Ishikawa (cell line): ENCODE results near the gene CSRNP2.

Source experiments
- CEBPB ChIP-seq: IDR thresholded peaks from 2 replicates; pipeline ENCODE4 v1.6.1; 2012
- CREB1 ChIP-seq: IDR thresholded peaks from 2 replicates; pipeline ENCODE4 v1.6.1; 2012; ENCODE audit warnings: low read depth
- EGR1 ChIP-seq: IDR thresholded peaks from 2 replicates; pipeline ENCODE4 v1.6.1; 2012
- EP300 ChIP-seq: IDR thresholded peaks from 2 replicates; pipeline ENCODE4 v1.6.1; 2012; ENCODE audit warnings: borderline replicate concordance
- FOXM1 ChIP-seq: IDR thresholded peaks from 2 replicates; pipeline ENCODE4 v1.6.1; 2012; ENCODE audit warnings: low read depth, borderline replicate concordance
- NFIC ChIP-seq: IDR thresholded peaks from 2 replicates; pipeline ENCODE4 v1.6.1; 2012
- RAD21 ChIP-seq: IDR thresholded peaks from 2 replicates; pipeline ENCODE4 v1.6.1; 2012; ENCODE audit warnings: low read depth
- TAF1 ChIP-seq: IDR thresholded peaks from 2 replicates; pipeline ENCODE4 v1.6.1; 2012; ENCODE audit warnings: low read depth, mild to moderate bottlenecking
- TCF12 ChIP-seq: IDR thresholded peaks from 2 replicates; pipeline ENCODE4 v1.6.1; 2012; ENCODE audit warnings: low read depth
- TEAD4 ChIP-seq: IDR thresholded peaks from 2 replicates; pipeline ENCODE4 v1.6.1; 2012
- YY1 ChIP-seq: IDR thresholded peaks from 2 replicates; pipeline ENCODE4 v1.6.1; 2012; ENCODE audit warnings: low read depth
- ZBTB7A ChIP-seq: IDR thresholded peaks from 2 replicates; pipeline ENCODE4 v1.6.1; 2012; ENCODE audit warnings: low read depth
- TF ChIP-seq, protein P1 (sequence below): IDR thresholded peaks from 2 replicates; pipeline ENCODE4 v1.6.1; 2012
- TF ChIP-seq, protein P2 (sequence below): IDR thresholded peaks from 2 replicates; pipeline ENCODE4 v1.6.1; 2012
- TF ChIP-seq, protein P3 (sequence below): IDR thresholded peaks from 2 replicates; pipeline ENCODE4 v1.6.1; 2012; ENCODE audit warnings: low read depth, mild to moderate bottlenecking

Gene CSRNP2

DNA sequence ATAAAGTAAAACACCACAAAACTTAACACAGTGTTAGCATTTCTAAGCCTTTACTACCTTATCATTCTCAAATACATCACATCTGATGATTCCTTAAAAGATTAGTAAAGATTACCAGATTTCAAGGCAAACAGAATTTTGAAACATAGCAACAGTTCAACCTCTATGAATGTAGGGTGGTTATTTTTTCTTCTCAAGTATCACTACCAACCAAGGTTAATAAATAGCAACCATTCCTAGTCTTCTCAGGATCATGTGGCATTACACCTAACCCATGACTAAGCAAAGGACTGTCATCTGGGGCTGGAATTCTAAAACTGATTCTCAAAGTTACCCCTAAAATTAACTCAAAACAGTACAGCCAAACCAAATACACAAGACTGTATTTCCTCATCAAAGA lies 39.4 kb upstream of the CSRNP2 start:
- TF ChIP-seq CREB1 = no peak

DNA sequence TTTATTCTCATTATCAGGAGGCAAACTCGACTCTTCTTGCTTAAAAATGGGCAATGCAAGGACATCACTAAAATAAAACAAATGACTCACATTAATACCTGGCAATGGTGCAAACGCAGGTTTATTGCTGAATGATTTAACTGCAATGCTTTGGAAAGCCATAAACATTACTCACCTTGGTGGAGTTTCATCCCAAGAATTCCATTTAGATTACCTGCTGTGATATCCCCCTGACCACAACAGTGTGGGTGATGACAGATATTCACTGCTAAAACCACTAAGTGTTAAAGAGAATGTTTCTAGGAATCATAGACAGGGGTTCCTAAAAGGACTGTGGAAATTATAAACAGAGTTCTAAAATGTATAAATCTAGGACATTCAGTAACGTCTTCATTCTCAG lies 35.3 kb upstream of the CSRNP2 start:
- TF ChIP-seq FOXM1 = no peak
- no peak for TF ChIP-seq NFIC
- TF ChIP-seq YY1 = no peak
- TF ChIP-seq ZBTB7A = no peak
- TF ChIP-seq TCF12 = no peak
- TF ChIP-seq, protein P1, sequence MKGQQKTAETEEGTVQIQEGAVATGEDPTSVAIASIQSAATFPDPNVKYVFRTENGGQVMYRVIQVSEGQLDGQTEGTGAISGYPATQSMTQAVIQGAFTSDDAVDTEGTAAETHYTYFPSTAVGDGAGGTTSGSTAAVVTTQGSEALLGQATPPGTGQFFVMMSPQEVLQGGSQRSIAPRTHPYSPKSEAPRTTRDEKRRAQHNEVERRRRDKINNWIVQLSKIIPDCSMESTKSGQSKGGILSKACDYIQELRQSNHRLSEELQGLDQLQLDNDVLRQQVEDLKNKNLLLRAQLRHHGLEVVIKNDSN = no peak
- TF ChIP-seq EP300 = no peak
- no peak for TF ChIP-seq TEAD4
- TF ChIP-seq, protein P2, sequence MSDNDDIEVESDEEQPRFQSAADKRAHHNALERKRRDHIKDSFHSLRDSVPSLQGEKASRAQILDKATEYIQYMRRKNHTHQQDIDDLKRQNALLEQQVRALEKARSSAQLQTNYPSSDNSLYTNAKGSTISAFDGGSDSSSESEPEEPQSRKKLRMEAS = no peak
- no peak for TF ChIP-seq EGR1
- TF ChIP-seq, protein P3, sequence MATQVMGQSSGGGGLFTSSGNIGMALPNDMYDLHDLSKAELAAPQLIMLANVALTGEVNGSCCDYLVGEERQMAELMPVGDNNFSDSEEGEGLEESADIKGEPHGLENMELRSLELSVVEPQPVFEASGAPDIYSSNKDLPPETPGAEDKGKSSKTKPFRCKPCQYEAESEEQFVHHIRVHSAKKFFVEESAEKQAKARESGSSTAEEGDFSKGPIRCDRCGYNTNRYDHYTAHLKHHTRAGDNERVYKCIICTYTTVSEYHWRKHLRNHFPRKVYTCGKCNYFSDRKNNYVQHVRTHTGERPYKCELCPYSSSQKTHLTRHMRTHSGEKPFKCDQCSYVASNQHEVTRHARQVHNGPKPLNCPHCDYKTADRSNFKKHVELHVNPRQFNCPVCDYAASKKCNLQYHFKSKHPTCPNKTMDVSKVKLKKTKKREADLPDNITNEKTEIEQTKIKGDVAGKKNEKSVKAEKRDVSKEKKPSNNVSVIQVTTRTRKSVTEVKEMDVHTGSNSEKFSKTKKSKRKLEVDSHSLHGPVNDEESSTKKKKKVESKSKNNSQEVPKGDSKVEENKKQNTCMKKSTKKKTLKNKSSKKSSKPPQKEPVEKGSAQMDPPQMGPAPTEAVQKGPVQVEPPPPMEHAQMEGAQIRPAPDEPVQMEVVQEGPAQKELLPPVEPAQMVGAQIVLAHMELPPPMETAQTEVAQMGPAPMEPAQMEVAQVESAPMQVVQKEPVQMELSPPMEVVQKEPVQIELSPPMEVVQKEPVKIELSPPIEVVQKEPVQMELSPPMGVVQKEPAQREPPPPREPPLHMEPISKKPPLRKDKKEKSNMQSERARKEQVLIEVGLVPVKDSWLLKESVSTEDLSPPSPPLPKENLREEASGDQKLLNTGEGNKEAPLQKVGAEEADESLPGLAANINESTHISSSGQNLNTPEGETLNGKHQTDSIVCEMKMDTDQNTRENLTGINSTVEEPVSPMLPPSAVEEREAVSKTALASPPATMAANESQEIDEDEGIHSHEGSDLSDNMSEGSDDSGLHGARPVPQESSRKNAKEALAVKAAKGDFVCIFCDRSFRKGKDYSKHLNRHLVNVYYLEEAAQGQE = no peak
- no peak for TF ChIP-seq CEBPB
- no peak for TF ChIP-seq TAF1
- TF ChIP-seq RAD21 = no peak
- no peak for TF ChIP-seq CREB1

DNA sequence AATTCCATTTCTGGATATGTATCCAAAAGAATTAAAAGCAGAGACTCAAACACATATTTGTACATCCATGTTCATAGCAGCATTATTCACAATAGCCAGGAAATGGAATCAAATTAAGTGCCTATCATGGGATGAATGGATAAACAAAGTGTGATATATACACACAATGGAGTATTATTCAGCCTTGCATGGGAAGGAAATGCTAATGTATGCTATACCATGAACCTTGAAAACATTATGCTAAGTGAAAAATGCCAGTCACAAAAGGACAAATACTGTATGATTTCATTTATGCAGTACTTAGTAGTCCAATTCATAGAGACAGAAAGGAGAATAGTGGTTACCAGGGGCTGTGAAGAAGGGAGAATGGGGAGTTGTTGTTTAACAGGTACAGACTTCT lies 32.1 kb upstream of the CSRNP2 start:
- TF ChIP-seq YY1 (no peak), ZBTB7A (no peak), CEBPB (no peak)

DNA sequence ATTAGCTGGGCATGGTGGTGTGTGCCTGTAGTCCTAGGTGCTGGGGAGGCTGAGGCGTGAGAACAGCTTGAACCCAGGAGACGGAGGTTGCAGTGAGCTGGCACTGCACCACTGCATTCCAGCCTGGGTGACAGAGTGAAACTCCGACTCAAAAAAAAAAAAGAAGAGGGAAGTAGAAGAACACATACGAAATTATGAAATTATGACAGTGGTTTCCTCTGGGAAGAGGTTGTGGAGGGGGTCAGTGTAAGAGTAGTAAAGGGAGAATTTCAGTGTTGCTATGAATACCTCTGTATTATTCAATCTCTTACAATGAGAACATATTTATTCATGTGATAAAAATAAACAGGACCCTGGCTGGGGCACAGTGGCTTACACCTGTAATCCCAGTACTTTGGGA lies 24.7 kb upstream of the CSRNP2 start:
- TF ChIP-seq TCF12 = no peak
- TF ChIP-seq NFIC = no peak
- no peak for TF ChIP-seq YY1
- TF ChIP-seq, protein P3 = no peak
- TF ChIP-seq FOXM1 = no peak
- TF ChIP-seq EP300 = no peak
- TF ChIP-seq RAD21 = no peak
- TF ChIP-seq CREB1 = no peak
- TF ChIP-seq, protein P2 = no peak
- no peak for TF ChIP-seq TEAD4
- TF ChIP-seq EGR1 = no peak
- TF ChIP-seq, protein P1 = no peak
- no peak for TF ChIP-seq ZBTB7A
- no peak for TF ChIP-seq CEBPB
- TF ChIP-seq TAF1 = no peak

DNA sequence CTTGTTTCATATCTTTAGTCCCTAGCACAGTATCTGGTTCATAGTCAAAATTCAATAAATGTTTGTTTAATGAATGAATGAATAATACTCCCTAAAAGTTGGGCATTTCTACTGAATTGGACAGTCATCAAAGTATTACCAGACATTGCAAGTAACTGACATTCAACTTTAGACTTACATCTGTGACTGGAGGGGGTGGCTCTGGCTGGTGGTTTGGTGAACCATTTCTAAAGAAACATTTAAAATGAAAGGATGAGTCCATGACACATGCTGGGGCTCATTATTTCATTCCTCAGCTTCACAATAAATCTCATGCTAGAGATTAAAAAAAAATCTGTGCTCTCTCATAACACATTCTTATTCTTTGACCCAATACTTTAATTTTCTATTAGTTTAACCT lies 20.6 kb upstream of the CSRNP2 start:
- no peak for TF ChIP-seq RAD21
- TF ChIP-seq, protein P1 = no peak
- no peak for TF ChIP-seq NFIC
- no peak for TF ChIP-seq EGR1
- no peak for TF ChIP-seq TEAD4
- TF ChIP-seq EP300 = no peak
- no peak for TF ChIP-seq FOXM1

DNA sequence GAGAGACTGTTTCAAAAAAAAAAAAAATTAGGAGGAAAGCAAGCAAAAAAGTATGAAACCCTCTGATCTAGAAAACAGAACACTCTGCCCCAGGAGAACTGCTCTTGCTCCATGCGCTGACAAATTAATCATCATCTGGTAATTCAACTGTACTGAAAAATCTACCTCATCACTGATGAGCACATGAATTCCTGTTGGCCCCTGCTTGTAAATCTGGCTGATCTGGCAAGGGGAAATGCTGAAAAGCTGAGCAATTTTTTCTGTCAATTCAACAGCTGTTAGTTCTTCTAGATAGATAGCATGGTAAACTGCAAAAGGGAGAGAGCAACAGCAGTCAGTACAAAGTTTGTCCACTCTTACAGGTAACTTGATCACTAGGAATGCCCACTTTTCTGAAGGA lies 15.2 kb upstream of the CSRNP2 start:
- TF ChIP-seq YY1 = no peak
- no peak for TF ChIP-seq CEBPB
- no peak for TF ChIP-seq TEAD4
- TF ChIP-seq EGR1 = no peak
- TF ChIP-seq EP300 = no peak
- TF ChIP-seq, protein P2 = no peak
- TF ChIP-seq, protein P1 = no peak
- TF ChIP-seq CREB1 = no peak
- no peak for TF ChIP-seq ZBTB7A
- no peak for TF ChIP-seq FOXM1
